SH-SY5Y (cell line): Measurements from ENCODE around the gene STEAP3.

Experiments used
- GATA2 ChIP-seq: IDR thresholded peaks from 2 replicates; pipeline ENCODE4 v1.6.1; 2011; ENCODE audit warnings: mild to moderate bottlenecking, low read depth, low read length
- GATA3 ChIP-seq: IDR thresholded peaks from 2 replicates; pipeline ENCODE4 v1.6.1; 2011; ENCODE audit warnings: low read depth, mild to moderate bottlenecking, low read length, moderate library complexity

The STEAP3 gene

GRCh38 chr2:119207447-119207846 lies 16.2 kb upstream of the STEAP3 start:
- TF ChIP-seq GATA3 (no peak), GATA2 (no peak)

GRCh38 chr2:119208791-119209203 lies 14.8 kb upstream of the STEAP3 start:
- TF ChIP-seq GATA3 (no peak), GATA2 (no peak)

- TF ChIP-seq GATA3 (no peak), GATA2 (no peak)
Observed at GRCh38 chr2:119212139-119212800, 11.4 kb upstream of the STEAP3 start.

GRCh38 chr2:119214453-119215037 lies 9.1 kb upstream of the STEAP3 start:
- TF ChIP-seq GATA2 = no peak
- no peak for TF ChIP-seq GATA3

GRCh38 chr2:119216994-119217393 lies 6.6 kb upstream of the STEAP3 start:
- TF ChIP-seq GATA2 (no peak), GATA3 (no peak)

- no peak for TF ChIP-seq GATA3
- no peak for TF ChIP-seq GATA2
Observed at GRCh38 chr2:119218478-119219064, 5.1 kb upstream of the STEAP3 start.

GRCh38 chr2:119219873-119220272 lies 3.8 kb upstream of the STEAP3 start:
- TF ChIP-seq GATA3 = no peak
- TF ChIP-seq GATA2 = no peak

- TF ChIP-seq GATA3 = no peak
- TF ChIP-seq GATA2 = no peak
Observed at GRCh38 chr2:119220720-119221301, 2.8 kb upstream of the STEAP3 start.

- TF ChIP-seq GATA2 (no peak), GATA3 (no peak)
Observed at GRCh38 chr2:119221609-119222008, 2.0 kb upstream of the STEAP3 start.

GRCh38 chr2:119222213-119222612 lies 1.4 kb upstream of the STEAP3 start:
- TF ChIP-seq GATA3 (no peak), GATA2 (no peak)

GRCh38 chr2:119222863-119223520 lies 642 bp upstream of the STEAP3 start:
- TF ChIP-seq GATA2 (no peak), GATA3 (no peak)

- no peak for TF ChIP-seq GATA3
- TF ChIP-seq GATA2 = no peak
Observed at GRCh38 chr2:119224391-119225104, 914 bp downstream of the STEAP3 start.

- TF ChIP-seq GATA3 = no peak
- no peak for TF ChIP-seq GATA2
Observed at GRCh38 chr2:119225105-119225865, 1.7 kb downstream of the STEAP3 start.

- TF ChIP-seq GATA3 (no peak), GATA2 (no peak)
Observed at GRCh38 chr2:119225926-119226325, 2.3 kb downstream of the STEAP3 start.
